ENCODE measurements around the gene BEX5. TPM values are rescaled to one million over a fixed set of nuclear protein-coding genes. Genes with fewer than 3 reads are reported as not detected.

BEX5 gene
- total RNA-seq (2021) (0.50 TPM in 1 of 2 replicates, not detected in the other), Bru-seq, nascent RNA (percentile 18 among the genes with signal in this experiment), BruChase-seq, experiment 1, labeled RNA remaining after a 2-hour chase (percentile 23 among the genes with signal in this experiment), BruChase-seq, experiment 2, labeled RNA remaining after a 6-hour chase (percentile 23 among the genes with signal in this experiment)
- long read RNA-seq, partial matches to known transcripts: 0 of 1 reads
- long read RNA-seq, other reads (novel, unspliced or antisense): 0 of 1 reads

DNA sequence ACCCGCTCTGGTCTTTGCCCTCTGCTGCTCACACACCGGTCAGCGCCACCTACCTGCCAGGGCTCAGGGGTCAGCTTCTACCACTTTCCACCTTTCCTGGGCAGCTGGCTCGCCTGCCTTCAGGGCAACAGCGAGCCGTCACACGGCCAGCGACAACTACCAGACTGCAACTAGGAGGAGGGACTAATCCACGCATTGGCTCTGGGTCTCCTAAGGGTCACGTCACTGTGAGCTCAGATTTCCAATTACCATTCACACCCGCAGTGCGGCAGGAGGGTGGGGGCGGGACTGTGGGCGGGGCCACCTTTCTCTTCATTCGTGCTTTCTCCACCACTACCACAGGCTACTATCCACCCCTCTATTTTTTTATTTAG lies at the start of gene BEX5:
Gene BEX5, minus strand, starts transcription at position 172 of the 374 bp plus-strand sequence. CDS start 1,712 bp downstream, outside the sequence.
- ChIA-PET CTCF (interaction anchor here (0.6 kb wide), 1 partner anchor 443 kb away, joined by 5 read pairs; the partner anchor contains the start of gene ARMCX5), POLR2A (ENCODE audit: low non-redundant PET) (no interaction called here)
- H3K4me1 ChIP-seq (ENCODE audit: insufficient read depth, low read length, poor library complexity, severe bottlenecking): no peaks in the 10 kb centered on the region
- no peak within 1 kb of the TSS for H3K27ac ChIP-seq (ENCODE audit: low read depth, low read length, poor library complexity, severe bottlenecking)
- H3K36me3 ChIP-seq (ENCODE audit: insufficient read depth, low read length, poor library complexity, severe bottlenecking): no peaks in the 10 kb centered on the region
- no peaks in the 10 kb centered on the region for H3K9me3 ChIP-seq (ENCODE audit: low read depth, low read length, poor library complexity, severe bottlenecking)
- TF ChIP-seq, protein P1, sequence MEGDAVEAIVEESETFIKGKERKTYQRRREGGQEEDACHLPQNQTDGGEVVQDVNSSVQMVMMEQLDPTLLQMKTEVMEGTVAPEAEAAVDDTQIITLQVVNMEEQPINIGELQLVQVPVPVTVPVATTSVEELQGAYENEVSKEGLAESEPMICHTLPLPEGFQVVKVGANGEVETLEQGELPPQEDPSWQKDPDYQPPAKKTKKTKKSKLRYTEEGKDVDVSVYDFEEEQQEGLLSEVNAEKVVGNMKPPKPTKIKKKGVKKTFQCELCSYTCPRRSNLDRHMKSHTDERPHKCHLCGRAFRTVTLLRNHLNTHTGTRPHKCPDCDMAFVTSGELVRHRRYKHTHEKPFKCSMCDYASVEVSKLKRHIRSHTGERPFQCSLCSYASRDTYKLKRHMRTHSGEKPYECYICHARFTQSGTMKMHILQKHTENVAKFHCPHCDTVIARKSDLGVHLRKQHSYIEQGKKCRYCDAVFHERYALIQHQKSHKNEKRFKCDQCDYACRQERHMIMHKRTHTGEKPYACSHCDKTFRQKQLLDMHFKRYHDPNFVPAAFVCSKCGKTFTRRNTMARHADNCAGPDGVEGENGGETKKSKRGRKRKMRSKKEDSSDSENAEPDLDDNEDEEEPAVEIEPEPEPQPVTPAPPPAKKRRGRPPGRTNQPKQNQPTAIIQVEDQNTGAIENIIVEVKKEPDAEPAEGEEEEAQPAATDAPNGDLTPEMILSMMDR (conservative IDR thresholded peaks at IDR 0.05; ENCODE audit: low read depth, low read length): no peak
- no peak for TF ChIP-seq EZH2 (IDR thresholded peaks at IDR 0.05; ENCODE audit: borderline replicate concordance, low read depth, low read length, poor library complexity, severe bottlenecking)
- no TSS peak for BruUV-seq (replicated peaks)
- intact Hi-C loops (cut with micrococcal nuclease; ENCODE audit: unreplicated experiment): no loop called here
- H3K27me3 ChIP-seq (replicated peaks; ENCODE audit: insufficient read depth, low read depth, low read length, poor library complexity): peaks cover 23% of the 10 kb centered on the region
- H3K4me3 ChIP-seq (ENCODE audit: low read depth, low read length, poor library complexity, severe bottlenecking): peak within 1 kb of the TSS; percentile 26
- DNase-seq (ENCODE audit: low spot score): peak; percentile 67

- no peak overlapping the region for H3K27ac ChIP-seq (ENCODE audit: low read depth, low read length, poor library complexity, severe bottlenecking)
- H3K4me1 ChIP-seq (ENCODE audit: insufficient read depth, low read length, poor library complexity, severe bottlenecking): no peaks in the 10 kb centered on the region
- ChIA-PET POLR2A (ENCODE audit: low non-redundant PET) (no interaction called here), CTCF (no interaction called here)
- no peak overlapping the region for H3K4me3 ChIP-seq (ENCODE audit: low read depth, low read length, poor library complexity, severe bottlenecking)
- TF ChIP-seq, protein P1 (conservative IDR thresholded peaks at IDR 0.05; ENCODE audit: low read depth, low read length): no peak
- TF ChIP-seq EZH2 (IDR thresholded peaks at IDR 0.05; ENCODE audit: borderline replicate concordance, low read depth, low read length, poor library complexity, severe bottlenecking): no peak
- no peaks in the 10 kb centered on the region for H3K36me3 ChIP-seq (ENCODE audit: insufficient read depth, low read length, poor library complexity, severe bottlenecking)
- no TSS peak for BruUV-seq (replicated peaks)
- H3K9me3 ChIP-seq (ENCODE audit: low read depth, low read length, poor library complexity, severe bottlenecking): no peaks in the 10 kb centered on the region
- H3K27me3 ChIP-seq (replicated peaks; ENCODE audit: insufficient read depth, low read depth, low read length, poor library complexity): no peaks in the 10 kb centered on the region
- DNase-seq (ENCODE audit: low spot score): no peak
- intact Hi-C loops (cut with micrococcal nuclease; ENCODE audit: unreplicated experiment): no loop called here
These were observed 30.4 kb upstream of the BEX5 start for GRCh38 chrX:102185967-102186720.

GRCh38 chrX:102154900-102155805 lies 624 bp downstream of the BEX5 start:
- no peak for DNase-seq (ENCODE audit: low spot score)
- TF ChIP-seq, protein P1 (conservative IDR thresholded peaks at IDR 0.05; ENCODE audit: low read depth, low read length): no peak
- TF ChIP-seq EZH2 (IDR thresholded peaks at IDR 0.05; ENCODE audit: borderline replicate concordance, low read depth, low read length, poor library complexity, severe bottlenecking): no peak
- H3K27ac ChIP-seq (ENCODE audit: low read depth, low read length, poor library complexity, severe bottlenecking): no peak overlapping the region
- BruUV-seq (replicated peaks): no TSS peak
- ChIA-PET POLR2A (ENCODE audit: low non-redundant PET) (no interaction called here), CTCF (interaction anchor here (0.6 kb wide), 1 partner anchor 444 kb away, joined by 5 read pairs; the partner anchor contains the start of gene ARMCX5)
- H3K9me3 ChIP-seq (ENCODE audit: low read depth, low read length, poor library complexity, severe bottlenecking): no peaks in the 10 kb centered on the region
- peaks cover 23% of the 10 kb centered on the region for H3K27me3 ChIP-seq (replicated peaks; ENCODE audit: insufficient read depth, low read depth, low read length, poor library complexity)
- H3K36me3 ChIP-seq (ENCODE audit: insufficient read depth, low read length, poor library complexity, severe bottlenecking): no peaks in the 10 kb centered on the region
- no peaks in the 10 kb centered on the region for H3K4me1 ChIP-seq (ENCODE audit: insufficient read depth, low read length, poor library complexity, severe bottlenecking)
- intact Hi-C loops (cut with micrococcal nuclease; ENCODE audit: unreplicated experiment): no loop called here
- H3K4me3 ChIP-seq (ENCODE audit: low read depth, low read length, poor library complexity, severe bottlenecking): peak overlapping the region; percentile 26
